Nephron progenitor cell (in vitro differentiated cells): Measurements from ENCODE around the gene HS1BP3.

ENCODE experiments used
- DNase-seq: peaks from one replicate; pipeline ENCODE4 v3.0.0; 2021
- H3K27ac Mint-ChIP-seq: 2 replicates; pipeline ENCODE4 v1.8.0; 2021; ENCODE audit warnings: mild to moderate bottlenecking, moderate library complexity, mixed read lengths
- H3K27me3 Mint-ChIP-seq: 2 replicates; pipeline ENCODE4 v1.8.0; 2021; ENCODE audit warnings: mild to moderate bottlenecking, low read depth, mixed read lengths; ENCODE audit not compliant: poor library complexity
- H3K36me3 Mint-ChIP-seq: 2 replicates; pipeline ENCODE4 v1.8.0; 2021; ENCODE audit warnings: low read depth, mixed read lengths
- H3K4me1 Mint-ChIP-seq: 2 replicates; pipeline ENCODE4 v1.8.0; 2021; ENCODE audit warnings: mixed read lengths
- H3K4me3 Mint-ChIP-seq: 2 replicates; pipeline ENCODE4 v1.8.0; 2021; ENCODE audit warnings: mild to moderate bottlenecking, moderate library complexity, mixed read lengths
- H3K9me3 Mint-ChIP-seq: 2 replicates; pipeline ENCODE4 v1.8.0; 2021; ENCODE audit warnings: mild to moderate bottlenecking, moderate library complexity, mixed read lengths
- CTCF ChIP-seq: fragments of 200-600 bp; sonication (generic); IDR thresholded peaks from 2 replicates; pipeline ENCODE4 v1.5.0; 2021; ENCODE audit warnings: antibody characterized with exemption

The HS1BP3 gene

GRCh38 chr2:20571231-20571630 lies 79.7 kb downstream of the HS1BP3 start:
- Mint-ChIP-seq H3K27me3 (peaks cover 8% of the 10 kb centered on the region), H3K4me3 (no peak overlapping the region), H3K27ac (peak overlapping the region; percentile 78), H3K9me3 (no peaks in the 10 kb centered on the region), H3K4me1 (peaks cover 87% of the 10 kb centered on the region), H3K36me3 (no peaks in the 10 kb centered on the region)
- no peak for TF ChIP-seq CTCF
- DNase-seq, result no peak

- no peak for DNase-seq
- TF ChIP-seq CTCF, result no peak
- Mint-ChIP-seq H3K27me3 (peaks cover 8% of the 10 kb centered on the region), H3K36me3 (no peaks in the 10 kb centered on the region), H3K4me1 (peaks cover 87% of the 10 kb centered on the region), H3K27ac (no peak overlapping the region), H3K4me3 (no peak overlapping the region), H3K9me3 (no peaks in the 10 kb centered on the region)
Observed at GRCh38 chr2:20570249-20570648, 80.6 kb downstream of the HS1BP3 start.

DNA sequence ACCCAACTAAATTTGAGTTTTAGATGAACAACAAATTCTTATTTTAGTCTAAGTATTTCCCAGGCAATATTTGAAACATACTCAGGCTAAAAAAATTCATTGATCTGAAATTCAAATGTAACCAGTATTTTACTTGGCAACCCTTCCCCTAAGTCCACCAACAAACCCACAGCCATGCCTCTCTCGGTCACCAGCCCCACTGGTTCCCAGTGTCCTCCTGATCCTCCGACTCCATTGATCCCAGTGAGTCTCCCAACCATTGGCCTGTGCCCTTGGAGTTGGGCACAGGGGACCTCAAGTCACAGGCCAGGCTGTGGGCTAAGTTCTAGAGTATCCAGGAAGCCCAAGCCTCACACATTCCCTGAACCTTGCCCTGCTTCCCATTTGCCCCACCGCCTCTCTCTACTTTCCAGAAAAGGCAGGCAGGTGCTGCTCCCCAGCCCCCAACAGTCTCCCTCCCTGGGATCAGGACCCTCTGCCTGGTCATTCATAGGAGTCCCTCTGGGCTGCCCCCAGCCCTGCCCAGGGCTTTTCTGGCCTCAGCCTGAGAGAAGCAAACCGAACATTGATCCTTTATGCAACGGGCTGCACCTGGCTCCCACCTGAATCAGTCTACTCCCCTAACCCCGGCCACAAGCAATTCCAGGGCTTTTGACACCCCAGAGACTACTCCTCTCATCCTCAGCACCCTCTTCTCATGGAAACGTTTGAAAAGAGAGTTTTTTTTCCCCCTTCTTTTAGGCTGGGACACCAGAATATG lies 81.3 kb downstream of the HS1BP3 start:
- DNase-seq, result no peak
- H3K9me3 Mint-ChIP-seq, result no peaks in the 10 kb centered on the region
- no peak overlapping the region for H3K4me3 Mint-ChIP-seq
- H3K4me1 Mint-ChIP-seq, result peaks cover 84% of the 10 kb centered on the region
- H3K27me3 Mint-ChIP-seq, result peaks cover 8% of the 10 kb centered on the region
- no peak for TF ChIP-seq CTCF
- peak overlapping the region; percentile 61 for H3K27ac Mint-ChIP-seq
- no peaks in the 10 kb centered on the region for H3K36me3 Mint-ChIP-seq

DNA sequence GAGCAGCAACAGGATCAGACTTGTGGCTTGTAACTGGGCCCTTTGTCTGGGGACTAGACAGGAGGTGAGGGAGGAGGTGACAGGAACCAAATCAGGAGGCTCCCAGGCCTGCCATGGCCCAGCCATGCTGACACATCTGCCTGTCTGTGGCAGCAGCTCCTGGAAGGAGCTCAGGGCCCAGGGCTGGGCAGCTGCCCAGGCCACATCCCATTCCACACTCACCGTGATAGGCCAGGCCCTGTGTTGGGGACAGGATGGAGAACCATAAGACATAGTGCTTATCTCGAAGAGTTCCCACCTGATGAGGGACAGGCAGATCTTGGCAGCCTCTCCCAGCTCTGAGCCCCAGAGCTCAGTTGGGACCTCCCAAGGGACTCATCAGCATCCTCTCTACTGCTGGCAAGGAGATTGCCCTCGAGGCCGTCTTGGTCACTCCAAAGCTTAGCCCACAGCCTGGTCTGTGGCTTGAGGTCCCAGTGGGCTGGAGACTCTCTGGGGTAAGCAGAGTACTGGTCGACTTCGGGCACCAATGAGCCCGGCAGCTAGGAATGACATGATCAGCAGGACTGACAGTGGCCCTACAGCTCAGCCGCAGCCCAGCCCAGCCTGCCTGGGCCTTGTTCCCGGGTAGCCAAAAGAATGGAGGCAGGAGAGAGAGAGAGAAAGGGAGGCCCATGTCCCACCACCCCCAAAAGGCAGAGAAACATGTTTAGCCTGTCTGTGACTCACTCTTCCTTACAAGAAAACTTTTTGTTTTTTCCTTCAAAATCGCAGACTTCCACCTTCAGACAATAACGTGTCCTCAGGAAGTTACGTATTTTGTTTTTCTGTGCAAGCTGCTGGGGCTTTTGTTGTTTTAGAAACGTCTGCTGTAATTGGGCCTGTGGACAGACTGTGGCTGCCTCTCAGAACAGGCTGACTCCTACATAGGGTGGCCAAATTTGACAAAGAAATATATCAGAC lies 82.1 kb downstream of the HS1BP3 start:
- no peak for DNase-seq
- Mint-ChIP-seq H3K36me3 (no peaks in the 10 kb centered on the region), H3K9me3 (no peaks in the 10 kb centered on the region), H3K27ac (peak overlapping the region; percentile 51), H3K4me1 (peaks cover 77% of the 10 kb centered on the region), H3K4me3 (no peak overlapping the region), H3K27me3 (peaks cover 8% of the 10 kb centered on the region)
- no peak for TF ChIP-seq CTCF

DNA sequence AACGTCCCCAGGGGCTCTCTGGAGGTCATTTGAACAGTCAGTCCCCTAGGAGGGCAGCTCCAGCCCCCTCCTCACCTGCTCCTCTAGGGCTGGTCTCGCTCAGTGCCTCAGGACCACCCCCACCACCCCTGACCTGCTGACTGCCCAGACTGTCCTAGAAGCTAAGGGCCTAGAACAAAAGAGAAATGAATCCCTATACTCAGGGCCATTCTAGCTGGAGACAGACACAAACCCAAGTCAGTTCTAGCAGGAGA lies 83.0 kb downstream of the HS1BP3 start:
- DNase-seq, result no peak
- Mint-ChIP-seq H3K4me3 (no peak overlapping the region), H3K27me3 (peaks cover 8% of the 10 kb centered on the region), H3K4me1 (peaks cover 71% of the 10 kb centered on the region), H3K27ac (peak overlapping the region; percentile 94), H3K9me3 (no peaks in the 10 kb centered on the region), H3K36me3 (no peaks in the 10 kb centered on the region)
- TF ChIP-seq CTCF, result no peak
